Heart left ventricle (tissue), 16 donors: Measurements from ENCODE around the gene ATPAF1. TPM values are rescaled to one million over a fixed set of nuclear protein-coding genes. Genes with fewer than 3 reads are reported as not detected.

Experiments
- ATAC-seq, 4 donors: fragments of 200-7000 bp; cut with Tn5 transposase; one replicate each; pipeline ENCODE4 v1.9.1; 2020 to 2022; ENCODE audit warnings: moderate library complexity in 4 of 4, mild to moderate bottlenecking in 3 of 4, moderate number of reproducible peaks in 1 of 4
- DNase-seq, 5 donors: peaks; one replicate each; pipeline ENCODE4 v3.0.0-alpha.2; 2020
- H3K27ac ChIP-seq, 12 donors: fragments of 200-600 bp; sonication (generic) in 4 of 12; one replicate each; pipeline versions ENCODE4 v1.5.0 to v1.8.0; 2016 to 2022; ENCODE audit warnings: mild to moderate bottlenecking in 2 of 12
- H3K27me3 ChIP-seq, 9 donors: fragments of 200-600 bp; sonication (generic) in 2 of 9; one replicate each; pipeline versions ENCODE4 v1.5.1 to v1.8.0; 2016 to 2022; ENCODE audit warnings: mild to moderate bottlenecking in 3 of 9
- H3K36me3 ChIP-seq, 9 donors: fragments of 200-600 bp; sonication (generic) in 2 of 9; one replicate each; pipeline versions ENCODE4 v1.5.0 to v1.8.0; 2018 to 2022; ENCODE audit warnings: mild to moderate bottlenecking in 2 of 9
- H3K4me1 ChIP-seq, 12 donors: fragments of 200-600 bp; sonication (generic) in 4 of 12; one replicate each; pipeline versions ENCODE4 v1.5.0 to v1.8.0; 2016 to 2022; ENCODE audit warnings: mild to moderate bottlenecking in 3 of 12
- H3K4me3 ChIP-seq, 12 donors: fragments of 200-600 bp; sonication (generic) in 4 of 12; one replicate each; pipeline versions ENCODE4 v1.5.0 to v1.8.0; 2017 to 2022; ENCODE audit warnings: mild to moderate bottlenecking in 9 of 12, moderate library complexity in 4 of 12
- H3K9me3 ChIP-seq, 12 donors: fragments of 200-600 bp; sonication (generic) in 4 of 12; one replicate each; pipeline versions ENCODE4 v1.5.0 to v1.8.0; 2016 to 2022; ENCODE audit warnings: mild to moderate bottlenecking in 1 of 12
- CTCF ChIP-seq, 12 donors: fragments of 200-600 bp; sonication (generic) in 4 of 12; IDR thresholded peaks; one replicate each; pipeline versions ENCODE4 v1.5.0 to v1.8.0; 2018 to 2022; ENCODE audit warnings: antibody characterized with exemption in 12 of 12, mild to moderate bottlenecking in 5 of 12
- POLR2A ChIP-seq, 2 donors: fragments of 450-650 bp; IDR thresholded peaks; one replicate each; pipeline ENCODE4 v1.6.1; 2017; ENCODE audit warnings: antibody characterized with exemption in 2 of 2, mild to moderate bottlenecking in 2 of 2, moderate library complexity in 2 of 2
- WGBS, 4 donors: extraction: QIAGEN DNeasy Blood & Tissue Kit in 2 of 4; methylation state at CpG; one replicate each; pipeline versions ENCODE4 v1.1.5 to v1.1.7; 2013 to 2018; 5-methylcytosine and 5-hydroxymethylcytosine counted together
- intact Hi-C, 10 donors: fragments of 100-400 bp; cut with DNase I; formaldehyde crosslinking; loops; one replicate each; pipeline versions ENCODE4 v1.11.1 to v1.14.2; 2022
- polyA plus RNA-seq, 2 donors: library from polyadenylated mRNA; stranded (reverse); fragments of 200-250 nt; gene quantifications; one replicate each; pipeline ENCODE4 v1.2.3, GENCODE V29; 2013
- total RNA-seq, 9 donors: library from RNA; depleted of rRNA in 2 of 9; stranded (reverse); fragments of >200 nt in 2 of 9; fragmentation: NEBNext Ultra II Directional in 3 of 9; extraction: Animal tissue kit (Norgen Biotek cat#: 25700) in 3 of 9; gene quantifications; one replicate each; pipeline versions ENCODE4 v1.1.0 to v1.2.4, GENCODE V29; 2016 to 2023
- donor health status: ischemic (EF 13 %, LVEDD 7.1; RV severe dilation, severe dysfunction).
- donor health status: healthy with polysubstance abuse.
- donor health status: DM: no; HTN: yes; CAD: no.
- donor health status: DM: no; HTN: no; CAD: no.
- donor health status: ischemic (EF 25% LVEDD 6.9; RV normal size, moderate dysfunction).
- donor health status: ischemic (EF 25% LVEDD 5.7; RV mildly dilated, moderate dysfunction).
- donor health status: healthy.
- donor health status: DM: yes; HTN: yes; CAD: no.
- donor health status: ischemic (EF 35%, LVEDD 5.7; RV mildly dilated, moderate dysfunction).
- donor health status: nonischemic (EF 11% LVEDD 7.7; RV severe dilation, severe dysfunction).
- donor health status: DM: yes; HTN: yes; CAD: no.
- donor health status: PGD.
- donor health status: ischemic (EF 29% LVEDD 5.4; RV normal size, mild dysfunction).
- donor health status: nonischemic (EF 23%, LVEDD 6.1; RV moderate dilation, normal function).

The ATPAF1 gene
- total and polyA plus RNA-seq, 11 donors = 96.8 to 263 (median 179) TPM

GRCh38 chr1:46681333-46682034 is 13.3 kb upstream of the ATPAF1 start:
- no peak overlapping the region for H3K27ac ChIP-seq
- DNase-seq (no peak), ATAC-seq (no peak)
- peaks cover 0 to 4% (median 0%) of the 10 kb centered on the region in 12 donors for H3K4me1 ChIP-seq
- no peak overlapping the region for H3K4me3 ChIP-seq
- no peaks in the 10 kb centered on the region for H3K9me3 ChIP-seq
- WGBS, 4 donors = 83 to 89% (median 85%) methylated on average over 1 of the region's 1 CpG
- no peaks in the 10 kb centered on the region for H3K27me3 ChIP-seq
- H3K36me3 ChIP-seq = peaks cover 0 to 100% (median 96%) of the 10 kb centered on the region in 9 donors
- intact Hi-C loops = no loop called here
- TF ChIP-seq POLR2A (IDR thresholded peaks at IDR 0.05) = no peak
- no peak for TF ChIP-seq CTCF (IDR thresholded peaks at IDR 0.05)

GRCh38 chr1:46679789-46680573 is 11.8 kb upstream of the ATPAF1 start:
- ATAC-seq = no peak
- TF ChIP-seq CTCF (IDR thresholded peaks at IDR 0.05) (no peak), POLR2A (IDR thresholded peaks at IDR 0.05) (no peak)
- WGBS, 4 donors = 95 to 99% (median 97%) methylated on average over 6 of the region's 6 CpGs
- H3K27ac ChIP-seq = no peak overlapping the region
- peaks cover 0 to 100% (median 98%) of the 10 kb centered on the region in 9 donors for H3K36me3 ChIP-seq
- intact Hi-C loops = no loop called here
- H3K4me1 ChIP-seq = peaks cover 0 to 13% (median 0%) of the 10 kb centered on the region in 12 donors
- H3K27me3 ChIP-seq = no peaks in the 10 kb centered on the region
- H3K4me3 ChIP-seq = no peak overlapping the region
- DNase-seq = no peak
- H3K9me3 ChIP-seq = no peaks in the 10 kb centered on the region

- Histone ChIP-seq H3K36me3 (peaks cover 0 to 89% (median 83%) of the 10 kb centered on the region in 9 donors), H3K9me3 (no peaks in the 10 kb centered on the region), H3K27me3 (no peaks in the 10 kb centered on the region), H3K4me3 (no peak overlapping the region), H3K27ac (no peak overlapping the region), H3K4me1 (peaks cover 0 to 13% (median 0%) of the 10 kb centered on the region in 12 donors)
- 90 to 100% (median 95%) methylated on average over 1 of the region's 1 CpG for WGBS, 4 donors
- intact Hi-C loops = no loop called here
- ATAC-seq (no peak), DNase-seq (no peak)
- TF ChIP-seq POLR2A (IDR thresholded peaks at IDR 0.05) (no peak), CTCF (IDR thresholded peaks at IDR 0.05) (no peak)
These were observed 9.2 kb upstream of the ATPAF1 start for GRCh38 chr1:46677339-46677738.

- Histone ChIP-seq H3K27ac (peak overlapping the region in 1 of 12 donors; percentile 72), H3K4me1 (peaks cover 0 to 13% (median 0%) of the 10 kb centered on the region in 12 donors), H3K9me3 (no peaks in the 10 kb centered on the region), H3K27me3 (no peaks in the 10 kb centered on the region), H3K36me3 (peaks cover 0 to 81% (median 75%) of the 10 kb centered on the region in 9 donors), H3K4me3 (no peak overlapping the region)
- TF ChIP-seq POLR2A (IDR thresholded peaks at IDR 0.05) = no peak
- TF ChIP-seq CTCF (IDR thresholded peaks at IDR 0.05) = no peak
- WGBS, 4 donors = 85 to 100% (median 98%) methylated on average over 1 of the region's 1 CpG
- ATAC-seq (no peak), DNase-seq (no peak)
- intact Hi-C loops = no loop called here
These were observed 8.4 kb upstream of the ATPAF1 start for GRCh38 chr1:46676531-46676930.
